Inflammatory macrophage treated with lipopolysaccharide for 4 hours (primary cell): ENCODE data around the gene SERPING1.

ENCODE experiments used
- DNase-seq: peaks from one replicate; pipeline ENCODE4 v3.0.0-alpha.2; 2020

Gene SERPING1

DNA sequence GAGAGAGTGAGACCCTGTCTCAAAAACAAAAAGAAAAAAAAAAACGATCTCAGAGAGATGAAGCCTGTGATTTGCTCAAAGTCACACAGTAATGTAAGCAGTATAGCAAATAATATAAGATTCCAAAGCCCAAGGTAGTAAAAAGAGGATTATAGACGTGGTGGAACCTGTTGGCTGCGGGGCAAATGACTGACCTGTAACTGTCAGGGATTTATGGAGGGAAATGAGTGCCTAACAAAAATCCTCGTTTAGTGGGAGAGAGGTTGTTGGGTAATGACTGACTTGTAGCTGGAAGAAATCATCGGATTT, 59.4 kb downstream of the SERPING1 start:
- DNase-seq: no peak

DNA sequence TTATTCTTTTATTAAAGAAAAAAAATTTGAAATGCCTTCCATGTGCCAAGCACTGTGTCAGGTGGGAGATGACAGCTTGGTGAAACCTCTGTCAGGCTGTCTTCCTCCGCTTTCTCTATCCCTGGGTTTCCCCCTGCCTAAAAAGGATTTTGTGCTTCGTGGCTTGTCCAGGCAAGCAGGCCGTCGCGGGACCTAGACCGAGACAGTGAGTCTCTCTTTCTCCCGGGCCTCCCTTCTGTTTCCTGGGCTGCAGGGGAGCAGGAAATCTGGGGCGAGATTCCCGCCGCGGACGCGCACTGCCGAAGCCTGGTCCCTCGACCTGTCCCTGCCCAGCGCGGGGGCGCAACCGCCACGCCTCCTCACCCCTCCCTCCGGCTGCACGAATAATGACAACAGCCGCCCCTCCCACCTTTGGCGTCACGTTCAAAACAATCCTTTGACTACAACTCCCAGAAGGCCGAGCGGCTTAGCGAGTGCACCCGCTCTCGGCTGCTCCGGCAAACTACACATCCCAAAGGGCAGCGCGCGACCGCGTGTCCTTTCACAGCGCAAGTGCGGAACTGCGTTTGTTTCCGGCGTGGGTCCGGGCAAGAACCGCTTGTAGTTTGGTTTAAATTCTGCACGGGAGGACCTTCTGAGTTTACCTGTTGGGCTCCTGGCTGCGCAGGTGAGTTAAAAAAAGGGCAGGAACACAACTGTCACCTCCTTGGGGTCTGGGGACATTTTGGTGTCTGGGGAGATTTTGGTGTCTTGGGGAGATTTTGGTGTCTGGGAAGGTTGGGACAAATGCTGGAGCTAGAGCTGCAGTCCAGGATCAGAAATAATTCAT, 59.9 kb downstream of the SERPING1 start, which contains the start of gene CLP1:
Gene CLP1, plus strand, starts transcription at position 569 of the 829 bp plus-strand sequence. CDS start 1,715 bp downstream, outside the sequence.
- DNase-seq: peak; percentile 99

DNA sequence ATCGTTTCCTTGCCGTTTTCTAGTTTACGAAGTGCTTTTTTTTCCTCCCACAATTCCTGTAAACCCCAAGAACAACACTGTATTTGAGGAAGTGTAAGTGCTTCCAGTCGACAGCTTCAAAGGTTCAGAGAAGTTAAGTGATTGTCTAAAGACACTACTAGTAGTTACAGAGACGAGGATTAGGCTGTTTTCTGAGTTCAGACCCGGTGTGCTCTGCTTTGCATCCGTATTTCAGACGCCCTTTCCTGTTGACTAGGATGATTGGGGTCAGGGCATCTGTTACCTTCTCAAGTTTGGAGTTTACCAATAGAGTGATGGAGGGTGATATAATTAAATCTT, 60.5 kb downstream of the SERPING1 start:
- peak; percentile 31 for DNase-seq

DNA sequence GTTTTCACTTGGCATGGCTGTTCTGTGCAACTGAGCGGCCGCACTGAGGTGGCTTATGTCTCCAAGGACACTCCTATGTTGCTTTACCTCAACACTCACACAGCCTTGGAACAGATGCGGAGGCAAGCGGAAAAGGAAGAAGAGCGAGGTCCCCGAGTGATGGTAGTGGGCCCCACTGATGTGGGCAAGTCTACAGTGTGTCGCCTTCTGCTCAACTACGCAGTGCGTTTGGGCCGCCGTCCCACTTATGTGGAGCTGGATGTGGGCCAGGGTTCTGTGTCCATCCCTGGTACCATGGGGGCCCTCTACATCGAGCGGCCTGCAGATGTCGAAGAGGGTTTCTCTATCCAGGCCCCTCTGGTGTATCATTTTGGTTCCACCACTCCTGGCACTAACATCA, 62.2 kb downstream of the SERPING1 start:
- no peak for DNase-seq

DNA sequence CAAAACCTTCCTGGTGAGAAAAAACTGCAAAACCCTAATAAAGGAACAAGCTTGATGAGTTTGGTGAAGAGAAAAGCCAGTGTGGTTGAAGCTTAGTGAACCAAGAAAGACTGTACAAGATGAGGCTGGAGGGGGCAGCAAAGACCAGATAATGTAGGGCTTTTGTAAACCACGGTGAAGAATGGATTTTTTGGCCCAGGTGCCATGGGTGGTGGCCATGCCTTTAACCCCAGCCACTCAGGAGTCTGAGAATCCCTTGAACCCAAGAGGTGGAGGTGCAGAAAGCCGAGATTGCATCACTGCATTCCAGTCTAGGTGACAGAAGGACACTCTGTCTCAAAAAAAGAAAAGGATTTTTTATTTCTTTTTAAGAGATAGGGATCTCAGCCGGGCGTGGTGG, 65.4 kb downstream of the SERPING1 start:
- DNase-seq: no peak

DNA sequence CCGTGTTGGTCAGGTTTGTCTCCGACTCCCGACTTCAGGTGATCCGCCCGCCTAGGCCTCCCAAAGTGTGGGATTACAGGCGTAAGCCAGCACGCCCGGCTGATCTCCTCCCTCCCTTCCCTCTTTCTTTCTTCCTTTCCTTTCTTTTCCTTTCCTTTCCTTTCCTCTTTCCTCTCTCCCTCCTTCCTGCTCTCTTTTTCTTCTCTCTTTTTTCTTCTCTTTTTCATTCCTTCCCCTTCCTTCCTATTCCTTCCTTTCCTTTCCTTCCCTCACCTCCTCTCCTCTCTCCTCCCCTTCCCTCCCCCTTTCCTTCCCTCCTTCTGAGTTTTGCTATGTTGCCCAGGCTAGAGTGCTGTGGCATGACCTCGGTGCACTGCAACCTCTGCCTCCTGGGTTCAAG, 66.5 kb downstream of the SERPING1 start:
- DNase-seq: no peak
